ENCODE measurements around the gene TMEM256. TPM values are rescaled to one million over a fixed set of nuclear protein-coding genes. Genes with fewer than 3 reads are reported as not detected.
A peak's percentile ranks its signal among the peaks of the same experiment; 100 is the strongest.

TMEM256 gene
- total RNA-seq, 4 donors from 2014 or later = 59.6 to 121 (median 74.7) TPM

DNA sequence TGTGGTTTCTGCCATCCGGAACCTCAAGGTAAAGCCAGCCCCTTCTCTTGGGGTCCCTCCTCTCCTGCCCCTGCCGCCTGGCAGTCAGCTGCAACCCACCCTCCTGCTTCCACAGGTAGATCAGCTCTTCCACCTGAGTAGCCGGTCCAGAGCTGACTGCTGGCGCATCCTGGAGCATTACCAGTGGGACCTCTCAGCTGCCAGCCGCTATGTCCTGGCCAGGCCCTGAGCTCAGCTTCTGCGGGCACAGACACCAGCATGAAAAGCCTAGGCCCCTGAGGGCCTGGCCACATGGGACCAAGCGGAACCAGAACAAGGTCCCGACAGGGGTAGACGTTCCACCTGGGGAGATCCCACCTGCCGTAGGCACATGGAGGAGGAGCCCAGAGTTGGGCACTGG lies 15.0 kb downstream of the TMEM256 start:
- WGBS = 94% methylated on average over 10 of the region's 10 CpGs
- no peak overlapping the region for H3K4me3 ChIP-seq
- DNase-seq (ENCODE audit: extremely low spot score) = no peak
- H3K27ac ChIP-seq (replicated peaks in 1 of 4) = no peak overlapping the region
- peaks cover 15 to 27% (median 21%) of the 10 kb centered on the region in 4 donors for H3K4me1 ChIP-seq
- intact Hi-C loops (cut with DNase I) = no loop called here
- H3K27me3 ChIP-seq = no peaks in the 10 kb centered on the region
- peaks cover 16 to 69% (median 51%) of the 10 kb centered on the region in 4 donors for H3K36me3 ChIP-seq
- H3K9me3 ChIP-seq = no peaks in the 10 kb centered on the region
- no peak for TF ChIP-seq POLR2A (IDR thresholded peaks at IDR 0.05; ENCODE audit: low read depth)
- no peak for TF ChIP-seq POLR2AphosphoS5 (IDR thresholded peaks at IDR 0.05)
- TF ChIP-seq, protein P1, sequence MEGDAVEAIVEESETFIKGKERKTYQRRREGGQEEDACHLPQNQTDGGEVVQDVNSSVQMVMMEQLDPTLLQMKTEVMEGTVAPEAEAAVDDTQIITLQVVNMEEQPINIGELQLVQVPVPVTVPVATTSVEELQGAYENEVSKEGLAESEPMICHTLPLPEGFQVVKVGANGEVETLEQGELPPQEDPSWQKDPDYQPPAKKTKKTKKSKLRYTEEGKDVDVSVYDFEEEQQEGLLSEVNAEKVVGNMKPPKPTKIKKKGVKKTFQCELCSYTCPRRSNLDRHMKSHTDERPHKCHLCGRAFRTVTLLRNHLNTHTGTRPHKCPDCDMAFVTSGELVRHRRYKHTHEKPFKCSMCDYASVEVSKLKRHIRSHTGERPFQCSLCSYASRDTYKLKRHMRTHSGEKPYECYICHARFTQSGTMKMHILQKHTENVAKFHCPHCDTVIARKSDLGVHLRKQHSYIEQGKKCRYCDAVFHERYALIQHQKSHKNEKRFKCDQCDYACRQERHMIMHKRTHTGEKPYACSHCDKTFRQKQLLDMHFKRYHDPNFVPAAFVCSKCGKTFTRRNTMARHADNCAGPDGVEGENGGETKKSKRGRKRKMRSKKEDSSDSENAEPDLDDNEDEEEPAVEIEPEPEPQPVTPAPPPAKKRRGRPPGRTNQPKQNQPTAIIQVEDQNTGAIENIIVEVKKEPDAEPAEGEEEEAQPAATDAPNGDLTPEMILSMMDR (IDR thresholded peaks at IDR 0.05) = no peak
- TF ChIP-seq EP300 (IDR thresholded peaks at IDR 0.05) = no peak

- peak overlapping the region; percentile 59 to 72 (median 66) for H3K27ac ChIP-seq (replicated peaks in 1 of 4)
- 70% methylated on average over 10 of the region's 23 CpGs for WGBS
- TF ChIP-seq, protein P1 (IDR thresholded peaks at IDR 0.05) = no peak
- TF ChIP-seq EP300 (IDR thresholded peaks at IDR 0.05) (no peak), POLR2AphosphoS5 (IDR thresholded peaks at IDR 0.05) (no peak), POLR2A (IDR thresholded peaks at IDR 0.05; ENCODE audit: low read depth) (no peak)
- H3K9me3 ChIP-seq = no peaks in the 10 kb centered on the region
- H3K4me3 ChIP-seq = peak overlapping the region; percentile 44 to 59 (median 49)
- intact Hi-C loops (cut with DNase I) = no loop called here
- peak; percentile 64 for DNase-seq (ENCODE audit: extremely low spot score)
- peaks cover 18 to 47% (median 40%) of the 10 kb centered on the region in 4 donors for H3K4me1 ChIP-seq
- no peaks in the 10 kb centered on the region for H3K27me3 ChIP-seq
- H3K36me3 ChIP-seq = peaks cover 11 to 36% (median 28%) of the 10 kb centered on the region in 4 donors
Measured at GRCh38 chr17:7384489-7385081, 19.3 kb downstream of the TMEM256 start.

DNA sequence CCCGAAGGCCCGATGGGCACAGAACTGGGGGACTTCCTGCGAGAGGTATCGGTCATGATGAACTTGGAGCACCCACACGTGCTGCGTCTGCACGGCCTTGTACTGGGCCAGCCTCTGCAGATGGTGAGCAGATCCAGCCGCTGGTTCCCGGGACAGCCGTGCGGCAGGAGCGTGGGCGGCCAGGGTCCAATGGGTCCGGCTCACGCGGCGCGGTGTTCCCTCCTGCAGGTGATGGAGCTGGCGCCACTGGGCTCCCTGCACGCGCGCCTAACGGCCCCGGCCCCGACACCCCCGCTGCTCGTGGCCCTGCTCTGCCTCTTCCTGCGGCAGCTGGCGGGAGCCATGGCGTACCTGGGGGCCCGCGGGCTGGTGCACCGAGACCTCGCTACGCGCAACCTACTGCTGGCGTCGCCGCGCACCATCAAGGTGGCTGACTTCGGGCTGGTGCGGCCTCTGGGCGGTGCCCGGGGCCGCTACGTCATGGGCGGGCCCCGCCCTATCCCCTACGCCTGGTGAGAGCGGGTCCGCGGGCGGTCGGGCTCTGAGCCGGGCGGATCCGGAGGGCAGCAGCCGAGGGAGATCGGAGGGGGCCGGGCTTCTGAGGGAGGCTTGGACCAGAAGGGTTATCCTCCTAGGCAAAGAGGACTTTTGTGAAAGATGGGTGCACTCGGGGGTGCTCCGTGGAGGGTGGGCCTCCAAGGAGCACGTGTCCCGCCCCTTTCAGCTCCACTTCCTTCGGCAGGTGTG lies 20.0 kb downstream of the TMEM256 start:
- H3K27ac ChIP-seq (replicated peaks in 1 of 4) = peak overlapping the region; percentile 59 to 72 (median 66)
- peak overlapping the region; percentile 44 to 59 (median 49) for H3K4me3 ChIP-seq
- no peaks in the 10 kb centered on the region for H3K9me3 ChIP-seq
- peak; percentile 89 for DNase-seq (ENCODE audit: extremely low spot score)
- intact Hi-C loops (cut with DNase I) = no loop called here
- H3K27me3 ChIP-seq = no peaks in the 10 kb centered on the region
- peaks cover 18 to 47% (median 40%) of the 10 kb centered on the region in 4 donors for H3K4me1 ChIP-seq
- TF ChIP-seq EP300 (IDR thresholded peaks at IDR 0.05) (no peak), POLR2AphosphoS5 (IDR thresholded peaks at IDR 0.05) (no peak), POLR2A (IDR thresholded peaks at IDR 0.05; ENCODE audit: low read depth) (no peak)
- TF ChIP-seq, protein P1 (IDR thresholded peaks at IDR 0.05) = no peak
- WGBS = 2% methylated on average over 23 of the region's 65 CpGs
- H3K36me3 ChIP-seq = peaks cover 6 to 29% (median 21%) of the 10 kb centered on the region in 4 donors

- intact Hi-C loops (cut with DNase I) = no loop called here
- peaks cover 18 to 47% (median 40%) of the 10 kb centered on the region in 4 donors for H3K4me1 ChIP-seq
- no peak for TF ChIP-seq EP300 (IDR thresholded peaks at IDR 0.05)
- no peak for TF ChIP-seq POLR2AphosphoS5 (IDR thresholded peaks at IDR 0.05)
- TF ChIP-seq, protein P1 (IDR thresholded peaks at IDR 0.05) = no peak
- TF ChIP-seq POLR2A (IDR thresholded peaks at IDR 0.05; ENCODE audit: low read depth) = no peak
- no peak for DNase-seq (ENCODE audit: extremely low spot score)
- peak overlapping the region; percentile 44 to 59 (median 49) for H3K4me3 ChIP-seq
- no peaks in the 10 kb centered on the region for H3K9me3 ChIP-seq
- H3K27me3 ChIP-seq = no peaks in the 10 kb centered on the region
- peak overlapping the region in 2 of 4 donors; percentile 59 to 64 for H3K27ac ChIP-seq (replicated peaks in 1 of 4)
- peaks cover 0 to 24% (median 15%) of the 10 kb centered on the region in 4 donors for H3K36me3 ChIP-seq
- no CpG with 5 or more reads among the region's 11 CpGs for WGBS
Measured at GRCh38 chr17:7383371-7383741, 20.5 kb downstream of the TMEM256 start.
